Fibroblast of skin of right biceps (primary cell): ENCODE results near the gene GSG1L.
A peak's percentile ranks its signal among the peaks of the same experiment; 100 is the strongest.
"Not testable (repeated sequence)": the region's sequence is repeated elsewhere in the genome, so short reads cannot be mapped to it uniquely, and the experiment has no call there.

Experiments
- DNase-seq: peaks from one replicate; pipeline ENCODE4 v3.0.0-alpha.2; 2013

Gene GSG1L

GRCh38 chr16:27977966-27978365 is 85.5 kb downstream of the GSG1L start:
- DNase-seq, result no peak

- no peak for DNase-seq
Measured at GRCh38 chr16:27976990-27977389, 86.5 kb downstream of the GSG1L start.

GRCh38 chr16:27974896-27975540 is 88.5 kb downstream of the GSG1L start:
- DNase-seq, result no peak

GRCh38 chr16:27973678-27974077 is 89.8 kb downstream of the GSG1L start:
- no peak for DNase-seq

- peak; percentile 5 for DNase-seq
Measured at GRCh38 chr16:27972500-27972899, 91.0 kb downstream of the GSG1L start.

- peak; percentile 4 for DNase-seq
Measured at GRCh38 chr16:27969574-27969973, 93.9 kb downstream of the GSG1L start.

GRCh38 chr16:27967169-27967568 is 96.3 kb downstream of the GSG1L start:
- no peak for DNase-seq

GRCh38 chr16:27966756-27967155 is 96.8 kb downstream of the GSG1L start:
- DNase-seq, result no peak

GRCh38 chr16:27965801-27966200 is 97.7 kb downstream of the GSG1L start:
- DNase-seq, result no peak

- no peak for DNase-seq
Measured at GRCh38 chr16:27963471-27963965, 100.0 kb downstream of the GSG1L start.

GRCh38 chr16:27962197-27962596 is 101.3 kb downstream of the GSG1L start:
- DNase-seq, result no peak

GRCh38 chr16:27961296-27961620 is 102.3 kb downstream of the GSG1L start:
- DNase-seq, result no peak

GRCh38 chr16:27960619-27961295 is 102.8 kb downstream of the GSG1L start:
- DNase-seq, result no peak

- DNase-seq, result no peak
Measured at GRCh38 chr16:27959914-27960313, 103.6 kb downstream of the GSG1L start.

GRCh38 chr16:27954191-27954590 is 109.3 kb downstream of the GSG1L start:
- DNase-seq, result no peak

- DNase-seq, result no peak
Measured at GRCh38 chr16:27952811-27953210, 110.7 kb downstream of the GSG1L start.

- no peak for DNase-seq
Measured at GRCh38 chr16:27951489-27952120, 111.9 kb downstream of the GSG1L start.

- no peak for DNase-seq
Measured at GRCh38 chr16:27950206-27950887, 113.2 kb downstream of the GSG1L start.

- DNase-seq, result no peak
Measured at GRCh38 chr16:27947696-27948095, 115.8 kb downstream of the GSG1L start.

GRCh38 chr16:27945233-27945973 is 118.1 kb downstream of the GSG1L start:
- no peak for DNase-seq

GRCh38 chr16:27943766-27944165 is 119.7 kb downstream of the GSG1L start:
- DNase-seq, result no peak

GRCh38 chr16:27942071-27942470 is 121.4 kb downstream of the GSG1L start:
- DNase-seq, result not testable (repeated sequence)

- DNase-seq, result no peak
Measured at GRCh38 chr16:27935076-27935475, 128.4 kb downstream of the GSG1L start.
